Measurements from ENCODE around the gene C1QTNF8.
"Not testable (repeated sequence)": the region's sequence is repeated elsewhere in the genome, so short reads cannot be mapped to it uniquely, and the experiment has no call there.

C1QTNF8 gene

DNA sequence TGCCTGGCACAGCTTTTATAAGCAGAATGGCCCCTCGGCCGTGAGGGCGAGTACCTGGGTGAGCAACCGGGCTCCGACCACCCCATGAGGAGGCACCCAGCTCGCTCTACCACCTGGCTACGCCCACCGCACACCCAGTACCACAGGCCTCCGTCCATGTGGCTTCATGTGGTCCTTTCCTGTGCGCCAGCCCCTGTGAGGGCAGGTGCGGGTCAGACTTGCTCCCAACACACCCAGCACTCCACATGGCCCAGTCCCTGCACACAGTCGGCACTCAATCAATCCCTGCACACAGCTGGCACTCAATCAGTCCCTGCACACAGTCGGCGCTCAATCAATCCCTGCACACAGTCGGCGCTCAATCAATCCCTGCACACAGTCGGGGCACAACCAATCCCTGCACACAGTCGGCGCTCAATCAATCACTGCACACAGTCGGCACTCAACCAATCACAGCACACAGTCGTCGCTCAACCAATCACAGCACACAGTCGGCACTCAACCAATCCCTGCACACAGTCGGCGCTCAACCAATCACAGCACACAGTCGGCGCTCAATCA, 4.0 kb downstream of the C1QTNF8 start:
- DNase-seq: no peak

- DNase-seq: no peak
Observed at GRCh38 chr16:1090620-1091587, 5.1 kb downstream of the C1QTNF8 start.

DNA sequence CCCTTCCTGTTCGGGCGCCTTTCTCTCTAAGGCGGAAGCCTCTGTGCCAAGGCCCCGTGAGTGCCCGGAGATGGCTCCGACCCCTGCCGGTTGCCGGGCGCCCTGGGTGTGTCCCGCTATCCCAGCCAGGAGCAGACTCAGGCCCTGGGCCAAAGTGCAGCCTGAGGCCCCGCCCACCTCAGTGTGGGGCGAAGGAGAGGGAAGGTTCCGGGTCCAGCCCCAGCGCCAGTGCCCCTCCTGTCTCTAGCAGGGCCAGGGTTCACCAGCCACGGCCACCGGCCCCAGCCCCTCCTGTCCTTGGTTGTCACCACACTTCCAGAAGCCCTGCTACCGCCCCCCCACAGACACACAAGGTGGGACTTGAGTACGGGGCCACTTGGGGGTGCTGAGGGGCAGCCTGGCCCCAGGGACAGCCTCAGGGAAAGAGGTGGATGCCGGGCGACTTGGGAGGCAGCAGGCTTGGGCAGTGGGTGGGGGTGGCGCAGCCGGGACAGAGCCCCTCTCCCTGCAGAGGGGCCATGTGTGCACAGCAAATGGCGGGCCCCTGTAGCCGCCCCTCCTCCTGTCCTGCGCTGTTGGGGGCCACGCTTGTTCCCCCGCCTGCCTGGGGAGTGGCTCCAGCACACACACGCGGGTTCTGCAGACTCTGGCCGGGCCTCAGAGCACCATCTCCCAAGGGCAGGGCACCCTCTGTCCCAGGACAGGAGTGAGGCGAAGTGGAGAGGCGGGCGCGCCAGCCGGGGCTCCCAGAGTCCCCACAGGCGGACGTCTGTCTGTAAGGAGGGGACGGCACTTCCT, 6.0 kb downstream of the C1QTNF8 start:
- no peak for DNase-seq

DNA sequence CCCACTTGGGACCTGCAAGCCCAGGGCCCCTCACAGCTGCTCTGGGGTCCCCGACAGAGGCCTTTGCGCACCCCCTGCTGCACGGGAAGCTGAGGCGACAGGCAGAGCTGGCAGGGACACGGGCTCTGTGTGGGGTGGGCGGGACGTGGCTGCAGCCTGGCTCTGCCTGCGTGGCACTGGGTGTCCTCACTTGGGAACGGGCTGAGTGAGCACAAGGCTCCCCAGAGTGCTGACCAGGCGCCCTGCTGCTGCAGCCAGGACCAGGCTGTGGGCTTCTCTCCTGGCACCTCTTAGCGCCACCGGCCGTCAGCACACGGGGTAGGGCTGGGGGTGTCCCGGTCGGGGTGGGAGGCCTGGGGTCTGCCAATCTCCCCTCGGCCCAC, 6.6 kb downstream of the C1QTNF8 start:
- DNase-seq: no peak

DNA sequence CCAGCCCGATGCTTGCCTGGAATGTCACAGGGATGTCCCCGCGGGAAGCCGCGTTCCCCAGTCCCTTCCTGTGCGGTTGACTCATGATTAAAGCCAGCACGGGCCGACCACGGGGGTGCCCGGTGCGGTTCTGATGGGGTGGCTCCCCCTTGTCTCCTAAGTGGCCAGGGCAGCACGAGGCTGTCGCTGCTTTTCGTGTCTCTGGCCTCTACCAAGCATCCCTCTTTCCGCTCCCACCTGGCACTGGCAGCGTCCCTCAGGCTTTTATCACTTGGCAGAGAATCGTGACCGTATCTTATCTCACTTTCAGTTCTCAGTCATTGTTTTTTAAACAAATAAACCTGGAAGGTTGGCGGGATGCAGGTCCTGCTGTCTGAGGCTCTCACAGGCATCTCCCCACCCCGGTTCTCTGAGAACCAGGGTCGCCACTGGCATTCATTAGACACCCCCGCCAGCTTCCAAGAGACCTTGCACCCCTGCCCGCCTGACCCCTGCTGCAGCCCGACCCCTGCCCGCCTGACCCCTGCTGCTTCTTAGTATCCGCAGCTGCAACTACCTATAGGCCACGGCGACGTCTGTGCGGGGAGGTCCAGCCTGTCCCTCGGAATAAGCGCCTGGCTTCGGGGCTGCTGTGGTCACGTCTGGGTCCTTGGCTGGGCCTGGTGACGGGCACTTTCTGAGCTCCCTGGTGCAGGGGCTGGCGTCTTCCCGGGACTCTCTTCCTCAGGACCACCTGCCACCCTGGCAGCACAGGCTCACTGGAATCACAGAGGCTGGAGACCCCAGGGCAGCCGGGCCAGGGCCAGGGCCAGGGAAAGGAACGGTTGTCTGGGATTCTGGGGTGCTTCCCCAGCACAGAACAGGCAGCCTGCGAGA, 7.5 kb downstream of the C1QTNF8 start:
- no peak for DNase-seq

GRCh38 chr16:1086443-1086842, 9.6 kb downstream of the C1QTNF8 start:
- not testable (repeated sequence) for DNase-seq

DNA sequence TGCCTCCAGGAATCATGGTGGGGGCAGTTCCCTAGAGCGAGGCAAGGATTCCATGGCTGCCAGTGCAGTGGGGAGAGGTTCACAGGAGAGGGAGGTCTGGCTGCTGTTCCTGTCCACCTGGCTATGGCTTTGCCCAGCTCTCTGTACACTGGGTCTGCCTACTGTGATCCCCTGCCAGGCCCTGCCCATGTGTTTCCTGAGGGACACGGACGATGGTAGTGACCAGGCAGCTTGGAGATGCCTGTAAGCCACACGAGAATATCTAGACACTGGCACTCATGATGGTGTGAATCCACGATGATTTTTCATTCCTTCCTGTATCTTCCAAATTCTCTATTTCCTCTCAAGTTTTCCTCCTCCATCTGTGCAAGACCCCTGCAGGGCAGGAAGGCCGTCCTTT, 11.1 kb downstream of the C1QTNF8 start:
- DNase-seq: no peak

DNA sequence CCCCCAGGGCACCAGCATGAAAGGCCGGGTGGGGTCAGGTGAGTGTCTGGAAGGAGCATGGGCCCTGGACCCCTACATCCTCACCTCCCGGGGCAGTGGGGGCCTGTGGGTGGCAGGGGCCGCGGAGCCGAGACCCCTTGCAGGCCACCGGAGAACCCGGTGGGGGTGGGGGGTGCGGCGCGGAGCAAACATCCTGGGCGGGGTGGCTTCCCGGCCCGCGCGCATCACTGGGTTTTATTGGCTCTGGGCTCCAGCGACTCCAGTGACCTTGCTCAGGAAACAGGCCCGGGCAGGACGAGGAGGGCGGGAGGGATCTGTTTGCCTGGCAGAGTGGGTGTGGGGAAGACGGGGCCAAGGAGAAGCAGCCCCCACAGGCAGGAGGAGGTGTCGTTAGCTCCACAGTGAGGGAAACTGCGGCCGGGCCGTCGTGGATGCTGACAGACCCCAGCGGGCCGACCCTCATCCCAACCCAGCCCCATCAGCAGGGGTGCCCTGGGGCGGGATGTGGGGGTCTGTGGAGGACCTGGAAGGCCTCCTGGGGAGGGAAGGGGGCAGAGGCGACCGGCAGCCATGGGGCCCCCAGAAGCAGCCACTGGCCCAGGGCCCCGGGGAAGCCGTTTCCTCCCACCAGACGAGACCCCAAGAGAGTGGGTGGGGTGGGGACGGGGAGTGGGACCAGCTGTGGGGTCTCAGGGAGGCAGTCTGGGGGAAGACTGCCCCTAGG, 12.9 kb downstream of the C1QTNF8 start:
- no peak for DNase-seq

DNA sequence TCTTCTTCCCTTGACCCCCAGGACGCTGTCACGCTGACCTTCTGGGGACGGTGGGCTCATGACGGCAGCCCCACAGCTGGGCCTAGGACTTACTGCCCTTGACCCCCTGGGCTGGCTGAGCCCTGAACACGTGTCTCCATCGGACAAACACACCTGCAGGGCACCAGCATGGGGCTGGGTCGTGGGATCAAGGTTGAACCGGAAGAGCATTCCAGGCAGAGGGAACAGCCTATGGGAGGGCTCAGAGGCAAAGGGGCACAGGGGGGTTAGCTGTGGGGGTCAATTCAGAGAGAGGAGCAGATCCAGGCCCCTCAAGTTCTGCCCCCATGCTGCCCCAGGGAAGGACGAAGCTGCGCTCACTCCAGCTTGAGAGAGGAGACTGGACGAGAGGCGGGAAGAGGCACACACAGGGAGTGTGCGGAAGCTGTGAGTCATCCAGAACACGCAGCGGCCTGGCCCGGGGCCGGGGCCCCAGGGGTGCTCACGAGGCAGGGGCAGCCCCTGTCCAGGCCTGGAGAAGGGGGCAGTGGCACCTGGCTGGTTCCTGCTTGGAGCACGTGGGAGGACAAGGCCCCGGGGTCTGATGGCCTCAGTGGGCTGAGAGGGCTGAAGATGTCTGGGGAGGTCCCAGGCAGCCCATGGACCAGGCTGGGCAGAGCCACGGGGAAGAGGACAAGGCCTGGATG, 13.6 kb downstream of the C1QTNF8 start:
- no peak for DNase-seq

DNA sequence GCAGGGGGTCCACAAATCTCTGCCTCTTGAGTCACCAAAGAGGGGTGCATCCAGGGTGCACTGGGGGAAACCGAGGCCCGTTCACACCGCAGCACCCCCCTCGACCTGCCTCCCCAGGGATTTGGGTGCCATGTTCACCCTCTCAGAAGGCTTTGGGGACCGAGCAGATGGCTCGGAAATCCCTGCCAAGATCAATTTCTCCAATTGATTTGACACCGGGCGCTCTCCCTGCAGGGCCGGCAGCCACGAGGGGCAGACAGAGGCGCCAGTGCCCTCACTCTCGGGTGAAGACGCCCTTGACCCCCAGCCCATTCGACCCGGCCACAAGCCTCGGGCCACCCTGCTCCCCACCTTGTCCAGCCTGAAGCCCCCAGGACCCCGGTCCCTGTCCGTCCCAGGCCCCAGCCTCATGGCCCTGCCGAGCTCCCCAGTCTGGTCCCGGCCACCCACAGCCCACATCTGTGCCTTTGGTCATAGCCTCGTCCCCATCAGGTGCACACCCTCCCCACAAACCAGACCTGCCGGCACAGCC, 14.2 kb downstream of the C1QTNF8 start:
- DNase-seq: peak; percentile 50

- no peak for DNase-seq
Observed at GRCh38 chr16:1080801-1081733, 15.0 kb downstream of the C1QTNF8 start.

GRCh38 chr16:1079786-1080525, 16.1 kb downstream of the C1QTNF8 start:
- DNase-seq: no peak

- no peak for DNase-seq
Observed at GRCh38 chr16:1079341-1079740, 16.7 kb downstream of the C1QTNF8 start.

DNA sequence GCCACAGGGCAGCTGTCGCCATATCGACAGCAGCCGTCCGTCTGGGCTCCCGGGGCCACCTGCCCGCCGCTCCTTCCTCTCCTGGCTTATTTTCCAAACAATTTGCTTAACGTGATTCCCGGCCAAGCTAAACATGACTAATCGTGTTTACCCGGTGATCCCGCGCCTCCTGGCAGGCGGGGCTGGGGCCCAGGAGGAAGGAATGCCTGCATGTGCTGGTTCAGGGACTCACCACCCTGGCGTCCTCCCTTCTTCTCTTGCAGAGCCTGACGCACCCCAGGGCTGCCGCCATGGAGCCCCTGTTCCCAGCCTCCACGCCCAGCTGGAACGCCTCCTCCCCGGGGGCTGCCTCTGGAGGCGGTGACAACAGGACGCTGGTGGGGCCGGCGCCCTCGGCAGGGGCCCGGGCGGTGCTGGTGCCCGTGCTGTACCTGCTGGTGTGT, 17.4 kb downstream of the C1QTNF8 start:
- DNase-seq: peak; percentile 84

DNA sequence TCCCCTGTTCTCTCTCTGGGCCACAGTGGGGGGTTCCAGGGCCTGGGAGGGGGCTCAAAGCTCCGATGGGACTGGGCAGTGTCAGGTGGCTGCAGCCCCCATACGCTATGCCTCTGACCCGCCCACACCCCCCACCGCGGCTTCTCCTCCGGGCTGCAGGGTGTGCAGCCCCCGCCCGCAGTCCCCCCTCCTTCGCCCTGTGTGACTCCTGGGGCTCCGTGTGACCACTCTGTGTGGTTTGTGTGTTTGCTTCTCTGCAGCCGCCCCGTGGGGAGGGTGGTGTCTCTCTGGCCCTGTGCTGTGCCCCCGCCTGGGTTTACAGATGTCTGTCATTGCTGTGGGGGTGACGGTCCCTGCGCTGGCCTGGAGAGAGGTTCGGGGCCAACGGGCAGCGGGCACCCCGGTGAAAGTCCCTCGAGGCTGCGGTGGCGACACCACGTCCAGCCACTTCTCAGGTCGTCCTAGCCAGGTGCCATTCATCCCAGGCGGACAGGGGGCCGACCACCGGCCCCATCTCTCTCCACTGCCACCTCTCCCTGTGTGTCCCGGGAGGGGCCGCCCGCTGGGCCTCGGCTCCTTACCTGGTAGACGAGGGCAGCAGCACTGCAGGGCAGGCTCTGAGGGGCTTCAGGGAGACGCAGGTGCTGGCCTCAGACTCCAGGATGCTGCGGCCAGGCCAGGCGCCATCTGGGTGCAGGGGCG, 18.0 kb downstream of the C1QTNF8 start:
- DNase-seq: no peak

- no peak for DNase-seq
Observed at GRCh38 chr16:1076801-1077576, 19.1 kb downstream of the C1QTNF8 start.

DNA sequence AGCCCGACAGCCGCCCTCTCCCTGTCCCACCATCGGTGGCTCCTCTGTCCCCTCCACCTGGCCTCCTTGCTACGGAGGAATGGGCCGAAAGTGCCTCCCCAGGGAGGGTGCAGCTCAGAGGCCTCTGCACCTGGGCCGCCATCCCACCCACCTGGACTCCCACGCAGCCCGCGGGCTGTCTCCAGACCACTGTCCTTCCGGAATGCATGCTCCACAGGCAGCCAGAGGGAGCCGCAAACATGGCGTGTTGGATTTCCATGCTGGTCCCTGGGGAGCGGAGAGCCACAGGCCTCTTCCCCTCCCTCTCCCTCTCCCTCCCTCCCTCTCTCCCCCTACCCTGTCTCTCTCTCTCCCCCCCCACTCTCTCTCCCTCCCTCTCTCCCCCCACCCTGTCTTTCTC, 20.5 kb downstream of the C1QTNF8 start:
- peak; percentile 27 for DNase-seq

DNA sequence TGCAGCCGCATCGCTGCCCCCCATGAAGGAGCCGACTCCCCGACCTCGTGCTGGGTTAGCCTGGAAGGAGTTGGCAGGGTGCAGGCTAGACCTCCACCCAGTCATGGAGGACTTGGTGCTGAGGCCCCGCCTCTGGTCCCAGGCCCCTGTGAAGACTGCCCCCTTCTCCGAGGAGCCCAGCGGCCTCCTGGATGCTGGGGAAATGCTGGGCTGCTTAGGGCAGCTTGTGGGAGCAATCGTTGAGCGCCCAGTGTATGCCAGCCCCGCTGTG, 21.7 kb downstream of the C1QTNF8 start:
- DNase-seq: no peak
